Activated T-helper 9 cell treated with anti-CD3 and anti-CD28 coated beads, Interleukin-2, amount 50 U/mL, for 16 hours (primary cell): Measurements from ENCODE around the gene TTC33.
A peak's percentile ranks its signal among the peaks of the same experiment; 100 is the strongest.
"Not testable (repeated sequence)": the region's sequence is repeated elsewhere in the genome, so short reads cannot be mapped to it uniquely, and the experiment has no call there.

Source experiments
- DNase-seq: peaks from one replicate; pipeline ENCODE4 v3.0.0-alpha.2; 2020; ENCODE audit warnings: low read depth

The TTC33 gene

DNA sequence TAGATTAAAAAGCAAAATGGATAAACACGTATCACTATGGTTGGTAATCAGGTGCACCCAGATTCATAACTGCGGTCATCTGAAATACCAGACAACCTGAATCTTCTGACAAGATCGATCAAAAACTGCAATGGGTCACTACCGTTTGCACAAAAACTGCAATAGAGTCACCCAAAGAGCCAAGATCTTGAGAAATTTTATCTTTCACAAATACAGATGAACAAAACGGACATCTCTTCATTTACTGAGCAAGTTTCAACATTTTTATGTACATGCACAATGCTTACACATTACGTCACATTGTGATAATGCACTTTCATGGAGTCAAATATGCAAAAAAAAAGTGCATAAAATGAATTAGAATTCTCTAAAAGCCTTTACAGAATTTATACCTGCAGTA lies 23.8 kb upstream of the TTC33 start:
- DNase-seq: no peak

DNA sequence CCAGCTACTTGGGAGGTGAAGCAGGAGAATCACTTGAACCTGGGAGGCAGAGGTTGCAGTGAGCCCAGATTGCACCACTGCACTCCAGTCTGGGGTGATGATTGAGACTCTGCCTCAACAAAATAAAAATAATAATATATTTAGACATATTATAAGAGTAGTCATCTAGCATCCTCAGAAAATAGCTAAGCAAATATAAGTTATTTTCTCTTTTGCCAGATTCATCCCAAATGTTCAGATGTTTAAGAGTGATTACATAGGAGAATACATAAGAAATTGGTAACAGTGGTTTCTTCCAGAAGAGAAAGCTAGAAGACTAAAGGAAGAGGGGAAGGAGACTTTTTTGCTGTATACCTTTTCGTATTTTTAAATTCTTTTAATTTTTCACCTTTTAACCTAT lies 22.4 kb upstream of the TTC33 start:
- DNase-seq: no peak

DNA sequence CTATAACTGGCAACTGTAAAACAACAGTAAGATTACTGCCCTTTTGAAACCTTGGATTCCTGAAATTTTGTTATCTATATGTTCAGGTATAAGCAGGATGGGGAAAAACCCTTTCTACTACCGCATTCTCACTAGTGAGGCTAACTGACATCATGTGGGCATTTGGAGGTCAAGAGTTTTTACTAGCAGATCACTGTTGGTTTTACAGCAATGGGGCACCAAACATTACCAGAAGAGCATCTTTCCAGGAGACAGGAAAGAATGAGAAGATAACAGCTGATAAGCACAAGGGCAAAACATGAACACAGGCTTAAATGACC lies 20.9 kb upstream of the TTC33 start:
- DNase-seq: no peak

DNA sequence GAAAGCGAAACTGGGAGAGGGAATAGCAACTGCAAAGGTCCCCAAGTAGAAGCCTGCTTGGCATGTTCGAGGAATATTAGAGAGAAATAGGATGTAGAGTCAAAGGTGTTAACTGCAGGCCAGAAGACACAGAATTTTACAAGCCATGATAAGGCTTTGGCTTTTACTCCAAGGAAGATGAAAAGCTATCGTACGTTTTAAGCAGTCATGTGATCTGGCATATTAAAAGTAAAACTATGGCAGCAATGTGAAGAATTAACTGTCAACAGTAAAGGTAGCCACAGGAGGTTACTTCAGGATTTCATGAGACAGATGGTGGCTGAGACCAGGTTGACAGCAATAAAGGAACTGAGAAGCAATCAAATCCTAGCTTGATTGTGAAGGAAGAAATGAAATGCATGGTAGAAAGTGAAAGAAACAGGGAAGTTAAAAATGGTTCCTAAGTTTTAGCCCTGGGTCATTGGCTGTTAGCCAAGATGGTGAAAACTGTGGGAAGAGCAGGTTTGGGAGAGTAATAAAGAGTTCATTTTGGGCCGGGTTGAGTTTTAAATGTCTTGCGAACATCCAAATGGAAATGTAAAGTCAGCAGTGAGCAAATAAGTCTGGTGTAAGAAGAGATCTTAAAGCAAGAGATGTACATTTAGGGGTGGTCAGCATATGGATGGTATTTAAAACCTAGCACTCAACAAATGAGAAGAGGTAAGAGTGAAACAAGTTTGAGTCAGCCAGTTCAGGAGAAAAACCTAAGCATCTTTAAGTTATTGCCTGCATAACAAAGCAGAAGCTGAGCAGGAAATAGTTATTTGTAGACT lies 20.3 kb upstream of the TTC33 start:
- DNase-seq: no peak

DNA sequence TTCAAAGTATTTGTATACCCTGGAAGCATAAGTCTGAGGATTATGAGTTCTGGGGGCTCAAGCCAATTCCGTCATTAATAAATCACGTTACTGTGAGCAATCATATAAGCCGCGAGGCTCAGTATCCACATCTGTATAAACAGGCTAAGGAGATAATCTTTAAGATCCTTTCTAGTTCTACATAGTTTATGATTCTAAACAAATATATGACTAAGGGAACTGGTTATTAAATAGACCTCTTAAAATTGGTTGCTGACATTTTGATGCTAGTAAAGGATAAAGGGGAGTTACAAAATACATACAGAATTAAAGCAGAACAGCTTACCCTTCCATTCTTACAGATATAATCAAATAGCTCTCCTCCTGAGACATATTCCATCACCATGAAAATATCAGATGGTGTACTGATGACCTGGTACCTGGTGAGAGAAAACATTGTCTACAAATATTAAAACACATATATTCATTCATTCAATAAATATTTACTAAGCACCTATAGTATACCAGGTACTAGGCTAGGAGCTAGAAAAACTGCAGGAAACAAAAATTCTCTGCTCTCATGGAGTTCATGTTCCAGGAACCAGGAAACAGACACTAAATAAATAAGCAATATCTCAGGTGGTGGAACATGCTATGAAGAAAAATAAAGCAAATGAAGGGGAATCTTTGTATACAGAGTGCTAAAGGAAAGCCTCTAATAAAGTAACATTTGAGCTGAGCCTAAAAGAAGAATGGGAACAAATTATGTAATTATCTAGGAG lies 19.5 kb upstream of the TTC33 start:
- DNase-seq: no peak

DNA sequence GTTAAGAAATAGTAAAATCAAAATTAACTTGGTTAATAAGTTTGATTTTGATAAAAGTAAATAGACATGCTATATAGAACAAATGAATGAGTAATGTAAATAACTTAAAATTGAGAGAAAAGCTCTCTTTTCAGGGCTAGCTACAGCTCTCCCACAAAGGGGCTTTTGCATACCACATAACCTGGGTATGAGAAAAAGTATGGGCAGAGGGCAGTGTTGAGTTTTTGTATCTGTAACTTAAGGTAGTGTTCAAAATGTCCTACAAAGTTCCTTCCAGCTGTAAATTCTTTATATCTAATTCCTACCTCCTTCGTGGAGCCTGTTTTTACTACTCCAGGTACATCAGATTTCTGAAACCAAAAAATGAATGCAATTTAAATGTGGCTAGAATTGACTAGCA lies 18.9 kb upstream of the TTC33 start:
- DNase-seq: no peak

GRCh38 chr5:40770764-40771163 lies 15.0 kb upstream of the TTC33 start:
- no peak for DNase-seq

GRCh38 chr5:40762705-40763104 lies 6.9 kb upstream of the TTC33 start:
- DNase-seq: no peak

DNA sequence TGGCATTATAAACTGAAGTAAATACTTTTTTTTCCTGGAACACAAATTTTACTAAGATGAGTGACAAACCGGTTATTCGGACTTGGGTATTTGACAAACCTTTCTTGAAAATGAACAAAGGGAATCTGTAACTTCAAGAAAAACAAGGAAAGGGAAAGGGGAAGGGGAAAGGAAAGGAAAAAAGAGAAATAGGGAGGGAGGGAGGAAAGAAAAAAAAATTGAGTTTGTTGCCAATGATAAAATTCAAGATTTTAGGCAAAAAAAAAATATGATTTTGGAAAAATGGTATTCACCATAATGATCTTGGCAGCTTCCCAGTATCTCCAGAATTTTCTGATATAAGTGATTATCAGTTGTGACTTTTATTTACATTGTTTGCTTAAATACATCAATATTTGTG lies 1.6 kb upstream of the TTC33 start:
- DNase-seq: no peak

DNA sequence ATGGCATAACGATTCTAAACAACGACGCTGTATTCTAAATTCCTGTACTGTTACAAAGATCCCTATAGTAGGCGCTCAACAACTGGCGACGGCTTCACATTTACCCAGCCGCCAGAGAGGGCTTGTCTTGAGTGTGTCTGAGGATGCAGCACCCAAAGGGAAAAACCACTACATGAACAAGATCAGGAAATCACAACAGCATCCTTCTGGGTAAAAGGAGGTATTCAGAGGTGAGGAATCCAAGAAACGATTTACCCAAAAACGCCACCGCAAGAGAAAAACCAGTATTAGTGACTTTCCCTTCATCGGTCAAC lies 711 bp downstream of the TTC33 start:
- peak; percentile 44 for DNase-seq

- no peak for DNase-seq
These were observed 1.2 kb downstream of the TTC33 start for GRCh38 chr5:40754381-40755092.

- DNase-seq: no peak
These were observed 9.1 kb downstream of the TTC33 start for GRCh38 chr5:40746703-40747102.

GRCh38 chr5:40743771-40744170 lies 12.0 kb downstream of the TTC33 start:
- no peak for DNase-seq

GRCh38 chr5:40738502-40738901 lies 17.3 kb downstream of the TTC33 start:
- DNase-seq: no peak

- DNase-seq: no peak
These were observed 19.5 kb downstream of the TTC33 start for GRCh38 chr5:40736103-40736875.

- no peak for DNase-seq
These were observed 20.2 kb downstream of the TTC33 start for GRCh38 chr5:40735609-40736008.

GRCh38 chr5:40734986-40735385 lies 20.8 kb downstream of the TTC33 start:
- no peak for DNase-seq

DNA sequence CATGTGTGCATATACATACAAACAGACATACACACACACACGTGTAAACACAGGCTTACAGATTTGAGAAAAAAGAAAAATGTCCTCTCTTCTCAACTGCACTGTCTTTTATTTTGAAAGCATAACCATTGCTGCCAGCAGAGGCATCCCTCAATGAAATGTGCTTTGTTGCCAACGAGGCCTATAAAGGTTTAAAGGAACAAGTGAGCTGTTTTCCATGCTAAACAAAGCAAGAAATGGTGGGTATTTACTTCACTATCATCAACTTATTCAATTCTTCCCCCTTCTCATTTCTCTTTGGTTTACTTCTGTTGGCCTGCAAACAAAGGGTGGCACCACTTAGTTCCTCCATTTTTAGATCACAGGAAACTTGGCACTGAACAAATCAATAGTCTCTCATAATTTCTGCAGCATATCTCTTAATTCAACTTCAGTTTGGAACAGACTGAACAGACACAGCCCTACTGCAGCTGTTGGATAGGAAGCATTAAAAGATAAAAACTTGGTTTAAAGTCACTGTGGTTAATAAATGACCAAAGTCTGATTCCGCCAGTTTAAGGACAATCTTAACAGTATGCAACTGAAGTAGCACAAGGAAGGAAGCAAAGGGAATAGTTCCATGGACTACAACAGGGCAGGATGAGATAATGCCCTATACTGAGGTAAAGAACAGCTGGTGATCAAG lies 21.7 kb downstream of the TTC33 start:
- no peak for DNase-seq

DNA sequence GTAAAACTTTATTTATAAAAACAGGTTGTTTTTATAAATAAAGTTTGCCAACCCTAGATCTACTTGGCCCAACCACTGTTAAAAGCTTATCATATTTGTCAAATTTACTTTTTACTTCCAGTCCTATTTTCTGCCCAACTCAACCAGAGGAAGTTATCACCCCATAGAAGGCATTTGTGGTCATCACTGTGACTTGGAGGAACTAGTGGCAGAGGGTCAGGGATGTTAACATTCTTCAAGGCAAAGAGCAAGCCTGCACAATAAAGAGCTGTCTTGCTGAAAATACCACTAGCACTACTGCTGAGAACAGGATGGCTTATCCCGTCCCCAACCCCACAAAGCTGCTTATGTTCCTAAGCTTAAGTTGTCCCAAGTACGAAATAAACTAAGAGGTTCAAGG lies 22.3 kb downstream of the TTC33 start:
- DNase-seq: no peak

GRCh38 chr5:40722497-40722911 lies 33.3 kb downstream of the TTC33 start:
- not testable (repeated sequence) for DNase-seq

DNA sequence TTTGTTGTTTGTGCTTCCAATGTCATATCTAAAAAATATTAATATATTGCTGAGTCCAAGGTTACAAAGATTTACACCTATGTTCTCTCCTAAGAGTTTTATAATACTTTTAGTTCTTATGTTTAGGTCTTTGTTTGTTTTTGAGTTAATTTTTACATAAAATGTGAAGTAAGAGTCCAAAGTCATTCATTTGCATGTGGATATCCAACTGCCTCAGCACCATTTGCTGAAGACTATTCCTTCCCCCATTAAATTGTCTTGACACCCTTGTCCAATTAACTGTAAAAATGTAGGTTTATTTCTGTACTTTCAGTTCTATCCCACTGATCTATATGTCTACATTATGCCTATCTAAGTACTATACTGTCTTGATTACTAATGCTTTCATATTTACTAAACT lies 35.7 kb downstream of the TTC33 start:
- no peak for DNase-seq

DNA sequence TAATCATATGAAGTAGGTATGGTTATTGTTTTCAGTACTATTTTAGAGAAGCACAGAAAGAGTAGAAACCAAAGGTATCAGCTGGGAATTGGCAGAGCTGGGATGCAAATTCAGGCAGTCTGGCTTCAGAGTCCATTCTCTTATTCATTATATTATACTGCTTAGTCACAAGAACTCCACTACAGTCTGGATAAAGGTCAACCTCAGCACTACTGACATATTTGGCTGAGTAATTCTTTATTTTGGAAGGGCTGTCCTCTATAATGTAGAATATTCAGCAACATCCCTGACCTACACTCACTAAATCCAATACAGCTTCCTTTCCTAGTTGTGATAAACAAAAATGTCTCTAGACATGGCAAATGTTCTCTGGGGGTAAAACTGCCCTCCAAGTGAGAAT lies 38.5 kb downstream of the TTC33 start:
- no peak for DNase-seq
